Measurements from ENCODE around the gene CELF2. TPM values are rescaled to one million over a fixed set of nuclear protein-coding genes. Genes with fewer than 3 reads are reported as not detected.

Gene CELF2
- polyA plus RNA-seq, 4 donors, result 9.8 to 11.3 (median 10.6) TPM

DNA sequence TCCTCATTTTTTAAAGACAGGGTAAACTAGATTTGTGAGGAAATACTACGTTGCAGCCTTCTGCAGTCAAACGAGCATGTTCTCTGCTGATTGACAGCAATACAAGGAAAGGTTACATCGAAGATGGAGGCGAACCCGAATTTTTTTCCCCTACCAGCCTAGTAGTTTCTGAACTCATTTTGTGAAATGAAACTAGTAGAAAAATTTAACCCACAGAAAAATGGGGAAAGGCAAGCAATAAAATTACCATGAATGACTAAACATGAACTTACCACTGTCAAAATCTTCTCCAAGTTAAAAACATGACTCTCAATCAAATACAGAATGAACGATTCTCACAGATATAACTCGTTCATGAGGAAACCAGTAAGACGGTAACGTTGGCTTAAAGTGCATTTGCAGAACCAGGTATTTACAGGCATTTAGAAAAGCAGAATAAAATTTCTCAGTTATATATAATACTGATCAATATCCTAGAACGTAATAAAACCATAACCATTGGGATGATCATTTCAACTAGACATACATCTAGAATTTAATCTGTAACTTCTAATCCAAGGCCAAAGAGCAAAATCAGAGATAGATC is 73.9 kb downstream of the CELF2 start:
- DNase-seq (ENCODE audit: low read depth in 4 of 4, low spot score in 2 of 4), result no peak

GRCh38 chr10:11093771-11094736 is 76.4 kb downstream of the CELF2 start:
- DNase-seq (ENCODE audit: low read depth in 4 of 4, low spot score in 2 of 4), result no peak

DNA sequence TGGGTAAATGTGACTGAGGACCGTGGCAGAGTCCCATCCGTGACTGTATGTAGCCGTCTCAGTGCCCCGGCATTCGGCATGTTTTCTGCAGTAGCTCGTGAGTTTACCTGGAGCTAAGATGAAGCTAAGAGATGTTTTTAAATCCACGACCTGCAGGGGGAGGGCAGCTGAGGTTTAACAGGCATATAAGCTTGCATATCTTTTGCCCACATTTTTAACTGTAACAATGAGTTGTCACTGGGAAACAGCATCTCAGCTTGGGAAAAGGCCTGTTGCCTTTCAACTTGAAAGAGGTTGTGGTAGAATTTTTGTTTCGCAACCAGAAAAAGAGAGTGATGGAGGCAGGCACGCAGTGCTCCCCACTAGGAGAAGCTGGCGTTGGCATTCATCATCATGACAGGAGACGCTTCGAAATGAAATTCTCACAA is 77.7 kb downstream of the CELF2 start:
- DNase-seq (ENCODE audit: low read depth in 4 of 4, low spot score in 2 of 4), result no peak

DNA sequence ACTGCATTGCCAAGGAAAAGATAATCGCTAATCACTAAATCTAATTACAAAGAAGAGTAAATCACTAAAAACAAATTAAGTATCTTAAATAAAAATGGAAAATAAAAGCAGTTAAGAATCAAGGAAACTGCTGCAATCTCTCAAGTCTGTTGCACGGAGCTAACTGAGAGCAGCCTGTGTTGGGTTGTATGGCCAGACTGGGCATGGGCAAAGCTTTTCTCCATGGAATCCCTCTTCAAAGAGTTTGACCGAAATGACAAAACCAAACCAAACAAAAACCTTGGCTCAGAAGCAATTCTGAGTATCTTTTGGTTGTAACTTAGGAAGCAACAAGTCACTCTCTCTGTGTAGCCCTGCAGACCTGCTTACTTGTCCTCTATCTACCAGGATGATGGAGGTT is 78.8 kb downstream of the CELF2 start:
- DNase-seq (ENCODE audit: low read depth in 4 of 4, low spot score in 2 of 4), result no peak

GRCh38 chr10:11097686-11098085 is 80.0 kb downstream of the CELF2 start:
- no peak for DNase-seq (ENCODE audit: low read depth in 4 of 4, low spot score in 2 of 4)

DNA sequence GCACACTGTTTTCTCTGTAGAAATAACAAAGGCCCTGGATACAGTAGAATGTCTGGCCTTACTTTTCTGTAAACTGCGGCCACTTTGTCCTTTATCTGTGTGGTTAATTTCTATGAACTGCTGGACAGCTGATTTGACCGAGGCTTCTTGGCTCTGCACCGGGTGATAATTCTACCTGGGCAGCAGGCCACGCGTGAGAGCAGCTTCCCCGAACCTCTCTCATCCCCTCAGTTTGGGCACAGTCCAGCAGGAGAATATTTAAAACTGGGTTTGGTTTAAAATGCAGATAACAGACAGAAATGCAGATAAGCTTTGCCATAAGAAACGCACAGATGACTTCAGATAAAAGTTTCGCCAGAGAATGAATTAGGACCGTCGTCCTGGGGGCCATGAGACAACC is 81.0 kb downstream of the CELF2 start:
- no peak for DNase-seq (ENCODE audit: low read depth in 4 of 4, low spot score in 2 of 4)

DNA sequence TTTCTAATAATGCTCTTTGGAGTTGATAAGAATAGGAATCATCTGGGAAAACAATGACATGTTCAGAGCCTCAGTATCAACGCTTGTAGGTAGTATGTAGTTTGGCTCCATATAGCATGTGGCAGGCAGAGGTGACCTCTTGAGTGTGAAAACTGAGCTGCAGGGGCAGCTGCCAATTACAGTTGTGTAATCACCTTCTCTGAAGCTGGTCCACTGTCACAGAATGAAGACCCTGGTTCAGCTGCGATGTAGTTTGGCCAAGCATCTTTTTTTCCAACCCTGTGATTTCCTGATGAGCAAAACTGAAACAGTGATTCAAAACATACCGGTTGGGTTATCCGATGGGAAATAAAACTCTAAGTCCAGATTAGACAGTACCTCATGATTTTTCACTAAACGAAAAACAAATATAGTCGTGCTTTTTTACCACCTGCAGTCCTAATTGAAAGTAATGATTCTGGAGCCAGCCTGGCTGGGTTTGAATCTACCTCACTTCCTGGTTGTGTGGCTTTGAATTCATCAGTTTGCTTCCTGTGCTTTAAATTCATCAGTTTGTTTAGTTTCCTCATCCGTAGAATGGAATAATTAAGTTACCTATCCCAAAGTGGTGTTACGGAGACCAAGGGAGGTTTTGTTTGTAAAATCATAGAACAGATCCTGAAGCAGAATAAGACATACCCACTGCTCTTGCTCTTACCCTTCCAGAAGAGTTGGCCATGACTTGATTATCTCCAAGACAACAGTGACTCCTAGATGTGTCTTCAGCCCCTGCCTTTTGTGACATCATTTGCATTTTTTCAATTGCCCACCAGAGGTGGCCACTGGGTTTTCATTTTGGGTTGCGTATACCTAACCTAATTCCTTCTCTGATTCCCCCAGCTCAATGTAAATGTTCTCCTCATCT is 87.4 kb downstream of the CELF2 start:
- DNase-seq (ENCODE audit: low read depth in 4 of 4, low spot score in 2 of 4), result no peak

- DNase-seq (ENCODE audit: low read depth in 4 of 4, low spot score in 2 of 4), result no peak
Observed at GRCh38 chr10:11105676-11106004, 88.0 kb downstream of the CELF2 start.

GRCh38 chr10:11106621-11107374 is 89.1 kb downstream of the CELF2 start:
- no peak for DNase-seq (ENCODE audit: low read depth in 4 of 4, low spot score in 2 of 4)

DNA sequence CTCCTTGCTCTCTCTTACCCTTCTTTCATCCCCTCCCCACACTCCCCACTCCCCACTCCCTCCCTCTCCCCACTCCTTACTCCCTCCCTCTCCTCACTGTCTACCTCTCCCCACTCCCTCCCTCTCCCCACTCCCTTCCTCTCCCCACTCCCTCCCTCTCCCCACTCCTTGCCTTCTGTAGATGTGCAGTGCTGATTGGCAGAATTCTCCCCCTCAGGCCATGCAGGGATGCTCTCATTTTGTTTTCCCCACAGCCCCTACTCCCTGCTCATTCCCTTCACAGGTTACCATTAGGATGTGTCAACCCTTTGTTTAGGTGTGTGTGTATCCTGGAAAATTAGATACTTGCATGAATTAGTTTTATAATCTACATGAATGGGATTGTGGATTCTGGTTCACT is 90.3 kb downstream of the CELF2 start:
- DNase-seq (ENCODE audit: low read depth in 4 of 4, low spot score in 2 of 4), result no peak

DNA sequence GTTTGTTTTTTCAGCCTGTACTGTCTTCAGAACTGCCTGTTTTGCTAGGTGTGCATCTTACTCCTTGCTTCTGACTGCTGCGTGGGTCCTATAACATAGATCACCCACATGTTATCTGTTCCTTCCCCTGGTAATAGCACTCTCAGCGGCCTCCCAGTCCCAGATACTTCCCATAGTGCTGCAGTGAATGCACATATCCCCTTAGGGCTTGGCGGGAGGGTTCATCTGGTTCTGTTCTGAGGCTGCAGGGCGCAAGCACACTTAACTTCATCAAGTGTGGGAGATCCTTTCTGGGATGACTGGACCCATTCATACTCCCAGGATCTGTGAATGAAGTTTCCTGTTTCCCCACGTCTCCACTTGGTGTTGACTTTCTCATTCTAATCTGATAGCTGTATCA is 90.7 kb downstream of the CELF2 start:
- DNase-seq (ENCODE audit: low read depth in 4 of 4, low spot score in 2 of 4), result no peak

DNA sequence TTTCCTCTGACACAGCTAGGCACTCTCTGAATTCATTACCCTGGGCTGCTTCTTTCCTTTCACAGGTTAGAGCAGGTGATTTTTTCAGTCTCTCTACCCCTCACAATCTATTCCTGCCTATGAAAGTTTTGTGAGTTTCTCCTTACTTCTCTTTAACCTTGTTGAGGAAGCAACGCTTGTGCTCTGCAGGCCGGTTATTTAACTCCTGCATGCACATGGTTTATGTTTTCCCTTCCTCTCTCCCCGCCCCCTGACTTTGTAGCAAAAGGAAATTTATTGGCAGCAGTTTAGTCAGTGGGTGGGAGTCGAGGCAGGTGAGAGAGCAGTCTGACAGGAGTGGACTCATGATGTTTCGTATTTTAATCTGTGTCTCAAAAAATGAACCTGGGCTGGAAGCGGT is 91.9 kb downstream of the CELF2 start:
- no peak for DNase-seq (ENCODE audit: low read depth in 4 of 4, low spot score in 2 of 4)

- DNase-seq (ENCODE audit: low read depth in 4 of 4, low spot score in 2 of 4), result no peak
Observed at GRCh38 chr10:11110539-11110938, 92.9 kb downstream of the CELF2 start.

GRCh38 chr10:11111490-11111889 is 93.8 kb downstream of the CELF2 start:
- DNase-seq (ENCODE audit: low read depth in 4 of 4, low spot score in 2 of 4), result no peak

DNA sequence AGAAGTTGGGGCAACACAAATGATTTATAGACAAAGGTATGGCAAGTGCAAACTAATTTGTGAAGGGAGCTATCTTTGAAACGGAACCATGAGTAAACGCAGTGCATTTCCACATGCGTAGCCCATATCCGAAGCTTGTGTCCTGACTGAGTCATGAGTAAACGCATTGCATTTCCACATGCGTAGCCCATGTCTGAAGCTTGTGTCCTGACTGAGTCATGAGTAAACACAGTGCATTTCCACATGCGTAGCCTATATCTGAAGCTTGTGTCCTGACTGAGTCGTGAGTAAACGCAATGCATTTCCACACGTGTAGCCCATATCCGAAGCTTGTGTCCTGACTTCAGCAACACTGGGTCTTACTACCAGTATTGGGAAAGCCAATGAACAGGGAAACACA is 95.0 kb downstream of the CELF2 start:
- no peak for DNase-seq (ENCODE audit: low read depth in 4 of 4, low spot score in 2 of 4)

GRCh38 chr10:11113156-11113555 is 95.5 kb downstream of the CELF2 start:
- no peak for DNase-seq (ENCODE audit: low read depth in 4 of 4, low spot score in 2 of 4)

DNA sequence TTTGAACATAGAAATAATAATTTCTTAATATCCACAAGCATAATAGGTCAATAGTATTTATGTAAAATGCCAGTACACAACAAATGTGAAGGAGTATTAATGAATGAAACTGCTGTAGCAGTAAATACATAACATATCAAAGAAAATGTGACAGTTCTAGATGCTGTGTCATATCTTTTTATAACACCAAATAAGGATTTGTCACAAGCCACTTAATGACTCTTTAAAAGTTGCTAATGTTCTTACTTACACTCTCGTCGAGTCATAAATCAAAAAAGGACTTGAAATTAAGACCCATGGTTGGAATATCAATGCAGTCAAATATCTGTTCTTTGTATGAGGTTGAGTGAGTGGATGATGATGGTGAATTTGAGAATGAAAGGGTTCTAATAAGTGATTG is 96.6 kb downstream of the CELF2 start:
- no peak for DNase-seq (ENCODE audit: low read depth in 4 of 4, low spot score in 2 of 4)

DNA sequence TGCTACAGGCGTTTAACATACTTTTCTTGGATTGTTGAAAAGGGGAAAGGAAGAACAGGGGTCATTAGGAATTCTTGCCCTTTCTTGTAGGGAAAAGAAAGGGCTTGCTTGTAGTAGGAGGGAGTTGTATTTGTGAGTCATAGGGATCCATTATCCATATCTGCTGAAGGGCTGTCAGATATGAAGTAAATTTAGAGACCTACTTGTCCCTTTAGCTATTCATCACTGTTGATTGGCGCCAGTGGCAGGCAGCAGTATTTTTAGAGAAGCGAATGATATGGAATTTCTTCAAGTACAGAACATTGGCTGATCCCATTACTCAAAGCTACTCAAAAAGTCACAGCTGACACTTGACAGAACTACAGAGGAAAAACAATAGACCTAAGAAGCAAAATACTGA is 97.7 kb downstream of the CELF2 start:
- DNase-seq (ENCODE audit: low read depth in 4 of 4, low spot score in 2 of 4), result no peak

- DNase-seq (ENCODE audit: low read depth in 4 of 4, low spot score in 2 of 4), result no peak
Observed at GRCh38 chr10:11116361-11116760, 98.7 kb downstream of the CELF2 start.

GRCh38 chr10:11116817-11117216 is 99.1 kb downstream of the CELF2 start:
- DNase-seq (ENCODE audit: low read depth in 4 of 4, low spot score in 2 of 4), result no peak

DNA sequence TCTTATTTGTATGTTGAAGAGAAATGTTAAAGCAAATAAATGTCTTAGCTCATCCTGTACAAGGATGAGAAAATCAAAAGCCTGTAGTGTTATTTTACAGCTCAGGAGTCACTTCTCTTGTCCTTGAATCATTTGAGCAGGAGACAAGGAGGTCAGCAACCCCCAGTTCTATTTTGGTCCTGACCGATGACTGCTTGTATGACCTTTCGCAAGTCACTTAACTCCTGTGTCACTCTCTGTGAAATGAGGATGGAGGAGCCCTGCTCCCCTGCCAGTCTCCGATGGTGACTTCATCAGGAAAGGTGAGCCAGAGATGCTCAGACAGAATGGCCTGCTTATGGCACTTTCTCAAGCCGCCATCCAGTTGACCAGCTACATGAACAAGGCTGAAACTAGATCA is 101.0 kb downstream of the CELF2 start:
- DNase-seq (ENCODE audit: low read depth in 4 of 4, low spot score in 2 of 4), result no peak
